Neural progenitor cell (in vitro differentiated cells): Measurements from ENCODE around the gene CYB5B.

Experiments
- EZH2 ChIP-seq: fragments of 200-600 bp; sonication (generic); IDR thresholded peaks from 2 replicates; pipeline ENCODE4 v1.6.1; 2017; ENCODE audit warnings: antibody characterized with exemption, mild to moderate bottlenecking, moderate library complexity
- TF ChIP-seq, protein P1 (sequence below): fragments of 200-600 bp; sonication (generic); IDR thresholded peaks from 2 replicates; pipeline ENCODE4 v1.5.1; 2017; ENCODE audit warnings: antibody characterized with exemption, mild to moderate bottlenecking

DNA sequence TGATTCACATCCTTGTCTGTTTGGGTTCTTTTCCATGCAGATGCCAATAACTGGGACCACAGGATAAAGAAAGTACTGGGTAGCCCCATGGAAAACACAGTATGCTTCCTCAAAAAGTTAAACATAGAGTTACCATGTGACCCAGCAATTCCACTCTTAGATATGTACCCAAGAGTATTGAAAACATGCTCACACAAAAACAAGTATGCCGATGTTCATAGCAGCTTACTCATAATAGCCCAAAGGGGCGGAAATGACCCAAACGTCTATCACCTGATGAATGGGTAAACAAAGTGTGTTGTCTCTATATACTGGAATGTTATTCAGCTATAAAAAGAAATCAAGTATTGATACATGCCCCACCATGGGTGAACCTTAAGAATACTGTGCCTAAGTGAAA lies 55.4 kb downstream of the CYB5B start:
- TF ChIP-seq, protein P1, sequence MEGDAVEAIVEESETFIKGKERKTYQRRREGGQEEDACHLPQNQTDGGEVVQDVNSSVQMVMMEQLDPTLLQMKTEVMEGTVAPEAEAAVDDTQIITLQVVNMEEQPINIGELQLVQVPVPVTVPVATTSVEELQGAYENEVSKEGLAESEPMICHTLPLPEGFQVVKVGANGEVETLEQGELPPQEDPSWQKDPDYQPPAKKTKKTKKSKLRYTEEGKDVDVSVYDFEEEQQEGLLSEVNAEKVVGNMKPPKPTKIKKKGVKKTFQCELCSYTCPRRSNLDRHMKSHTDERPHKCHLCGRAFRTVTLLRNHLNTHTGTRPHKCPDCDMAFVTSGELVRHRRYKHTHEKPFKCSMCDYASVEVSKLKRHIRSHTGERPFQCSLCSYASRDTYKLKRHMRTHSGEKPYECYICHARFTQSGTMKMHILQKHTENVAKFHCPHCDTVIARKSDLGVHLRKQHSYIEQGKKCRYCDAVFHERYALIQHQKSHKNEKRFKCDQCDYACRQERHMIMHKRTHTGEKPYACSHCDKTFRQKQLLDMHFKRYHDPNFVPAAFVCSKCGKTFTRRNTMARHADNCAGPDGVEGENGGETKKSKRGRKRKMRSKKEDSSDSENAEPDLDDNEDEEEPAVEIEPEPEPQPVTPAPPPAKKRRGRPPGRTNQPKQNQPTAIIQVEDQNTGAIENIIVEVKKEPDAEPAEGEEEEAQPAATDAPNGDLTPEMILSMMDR = no peak
- TF ChIP-seq EZH2 = no peak
